Suprapubic skin (tissue), 4 donors: ENCODE measurements around the gene PTPRN2. TPM values are rescaled to one million over a fixed set of nuclear protein-coding genes. Genes with fewer than 3 reads are reported as not detected.

Experiments
- DNase-seq, 2 donors: peaks; one replicate each; pipeline ENCODE4 v3.0.0-alpha.2; 2019; ENCODE audit warnings: low spot score in 2 of 2
- H3K27ac ChIP-seq: fragments of 200-600 bp; sonication (generic); one replicate; pipeline ENCODE4 v1.5.1; 2019
- H3K27me3 ChIP-seq: fragments of 200-600 bp; sonication (generic); one replicate; pipeline ENCODE4 v1.5.1; 2019
- H3K36me3 ChIP-seq: fragments of 200-600 bp; sonication (generic); one replicate; pipeline ENCODE4 v1.5.1; 2019
- H3K4me1 ChIP-seq: fragments of 200-600 bp; sonication (generic); one replicate; pipeline ENCODE4 v1.5.1; 2019
- H3K4me3 ChIP-seq: fragments of 200-600 bp; sonication (generic); one replicate; pipeline ENCODE4 v1.5.1; 2019; ENCODE audit warnings: mild to moderate bottlenecking
- H3K9me3 ChIP-seq: fragments of 200-600 bp; sonication (generic); one replicate; pipeline ENCODE4 v1.5.1; 2019
- CTCF ChIP-seq, 2 donors: fragments of 200-600 bp in 1 of 2; fragments of 450-650 bp in 1 of 2; sonication (generic) in 1 of 2; IDR thresholded peaks; one replicate each; pipeline ENCODE4 v1.5.1; 2016 to 2019; ENCODE audit warnings: antibody characterized with exemption in 2 of 2, mild to moderate bottlenecking in 1 of 2, moderate library complexity in 1 of 2
- EP300 ChIP-seq: sonication (generic); formaldehyde crosslinking; IDR thresholded peaks from one replicate; pipeline ENCODE4 v1.6.1; 2017; ENCODE audit warnings: antibody characterized with exemption
- POLR2A ChIP-seq, 2 donors: fragments of 450-650 bp; IDR thresholded peaks; one replicate each; pipeline ENCODE4 v1.6.1; 2017; ENCODE audit warnings: antibody characterized with exemption in 2 of 2, mild to moderate bottlenecking in 2 of 2, moderate library complexity in 2 of 2
- POLR2AphosphoS5 ChIP-seq, 3 donors: sonication (generic); formaldehyde crosslinking; IDR thresholded peaks; one replicate each; pipeline ENCODE4 v1.6.1; 2017; ENCODE audit warnings: antibody characterized with exemption in 3 of 3
- WGBS: methylation state at CpG from one replicate; pipeline ENCODE4 v1.1.5; 2018; 5-methylcytosine and 5-hydroxymethylcytosine counted together
- total RNA-seq, 4 donors: library from RNA; depleted of rRNA; stranded (reverse); fragments of >200 nt; gene quantifications; one replicate each; pipeline ENCODE4 v1.1.0, GENCODE V29; 2016

Gene PTPRN2
- total RNA-seq, 4 donors from 2014 or later = 0.23 to 1.8 (median 1.3) TPM

- DNase-seq = no peak
- H3K9me3 ChIP-seq = peaks cover 23% of the 10 kb centered on the region
Observed at GRCh38 chr7:158175779-158176178, 411.8 kb downstream of the PTPRN2 start.

DNA sequence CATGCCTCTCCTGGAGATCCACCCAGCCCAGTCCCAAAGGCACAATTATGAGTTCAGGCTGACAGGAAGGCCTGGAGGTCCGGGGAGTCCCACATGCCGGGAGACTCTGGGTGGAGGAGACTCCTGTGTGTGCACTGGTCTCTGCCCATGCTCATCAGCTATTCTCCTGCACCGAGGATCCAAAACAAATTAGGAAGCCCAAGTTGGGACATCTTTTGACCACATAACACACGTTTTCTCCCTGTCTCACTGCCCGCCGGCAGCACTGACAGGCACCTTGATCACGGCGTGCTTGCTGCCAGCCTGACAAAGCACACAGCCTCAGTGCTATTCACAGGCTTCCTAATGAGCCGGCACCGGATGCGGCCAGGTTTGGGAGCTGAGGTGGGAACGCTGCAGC is 412.7 kb downstream of the PTPRN2 start:
- H3K27me3 ChIP-seq = no peaks in the 10 kb centered on the region
- H3K36me3 ChIP-seq = no peaks in the 10 kb centered on the region
- 89% methylated on average over 10 of the region's 12 CpGs for WGBS
- TF ChIP-seq CTCF (IDR thresholded peaks at IDR 0.05) (no peak), EP300 (no peak), POLR2AphosphoS5 (IDR thresholded peaks at IDR 0.05) (no peak), POLR2A (IDR thresholded peaks at IDR 0.05) (no peak)
- no peak overlapping the region for H3K27ac ChIP-seq
- DNase-seq = no peak
- no peaks in the 10 kb centered on the region for H3K4me1 ChIP-seq
- peaks cover 27% of the 10 kb centered on the region for H3K9me3 ChIP-seq
- H3K4me3 ChIP-seq = no peak overlapping the region

More at GRCh38 chr7:158175779-158176178, 411.8 kb downstream of the PTPRN2 start:
- Histone ChIP-seq H3K27me3 (no peaks in the 10 kb centered on the region), H3K27ac (no peak overlapping the region), H3K4me3 (no peak overlapping the region), H3K36me3 (no peaks in the 10 kb centered on the region), H3K4me1 (no peaks in the 10 kb centered on the region)
- 92% methylated on average over 15 of the region's 15 CpGs for WGBS
- TF ChIP-seq CTCF (IDR thresholded peaks at IDR 0.05) (no peak), POLR2AphosphoS5 (IDR thresholded peaks at IDR 0.05) (no peak), EP300 (no peak), POLR2A (IDR thresholded peaks at IDR 0.05) (no peak)

GRCh38 chr7:158167373-158167772 is 420.2 kb downstream of the PTPRN2 start:
- H3K36me3 ChIP-seq = no peaks in the 10 kb centered on the region
- peaks cover 4% of the 10 kb centered on the region for H3K9me3 ChIP-seq
- TF ChIP-seq CTCF (IDR thresholded peaks at IDR 0.05) = no peak
- no peak for TF ChIP-seq EP300
- no peak for TF ChIP-seq POLR2A (IDR thresholded peaks at IDR 0.05)
- no peak for TF ChIP-seq POLR2AphosphoS5 (IDR thresholded peaks at IDR 0.05)
- 74% methylated on average over 4 of the region's 4 CpGs for WGBS
- DNase-seq = no peak
- no peaks in the 10 kb centered on the region for H3K27me3 ChIP-seq
- no peak overlapping the region for H3K4me3 ChIP-seq
- H3K4me1 ChIP-seq = no peaks in the 10 kb centered on the region
- H3K27ac ChIP-seq = no peak overlapping the region

DNA sequence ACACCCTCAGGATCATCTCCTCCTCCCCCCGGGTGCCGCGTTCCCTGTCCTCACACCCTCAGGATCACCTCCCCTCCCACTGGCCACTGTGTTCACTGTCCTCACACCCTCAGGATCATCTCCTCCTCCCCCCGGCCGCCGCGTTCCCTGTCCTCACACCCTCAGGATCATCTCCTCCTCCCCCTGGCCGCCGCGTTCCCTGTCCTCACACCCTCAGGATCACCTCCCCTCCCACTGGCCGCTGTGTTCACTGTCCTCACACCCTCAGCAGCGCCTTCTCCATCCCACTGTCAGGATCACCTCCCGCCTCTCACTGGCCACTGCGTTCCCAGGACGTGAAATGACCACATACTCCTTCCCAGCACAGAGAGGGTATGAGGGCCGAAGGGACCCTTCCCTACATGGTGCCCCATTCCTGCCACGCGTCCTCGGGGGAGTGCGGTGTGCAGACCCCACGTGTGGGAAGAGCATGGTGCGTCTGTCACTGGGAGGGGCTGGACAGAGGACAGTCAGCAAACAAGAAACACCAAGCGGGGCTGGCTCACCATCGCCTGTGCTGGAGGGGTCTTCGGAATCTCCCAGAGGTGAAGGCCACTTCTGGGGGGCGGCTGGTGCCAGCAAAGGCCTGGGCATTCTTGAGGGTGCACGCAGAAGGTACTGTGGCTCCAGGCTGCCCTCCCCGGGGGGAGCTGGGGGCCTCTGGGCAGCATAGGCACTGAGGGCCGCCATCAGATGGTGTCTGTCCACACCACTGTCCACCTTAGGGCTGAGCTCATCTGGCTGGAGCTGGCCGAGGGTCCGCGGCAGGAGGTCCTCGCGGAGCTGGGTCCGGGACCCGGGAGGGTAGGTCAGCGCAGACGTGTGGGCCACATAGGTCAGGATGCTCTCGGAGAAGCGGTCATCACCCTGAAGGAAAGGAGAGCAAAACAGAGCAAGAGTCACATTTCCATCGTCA is 421.0 kb downstream of the PTPRN2 start:
- WGBS = 83% methylated on average over 24 of the region's 41 CpGs
- Histone ChIP-seq H3K27ac (no peak overlapping the region), H3K9me3 (peaks cover 4% of the 10 kb centered on the region), H3K4me3 (no peak overlapping the region), H3K27me3 (no peaks in the 10 kb centered on the region), H3K36me3 (no peaks in the 10 kb centered on the region), H3K4me1 (no peaks in the 10 kb centered on the region)
- TF ChIP-seq POLR2AphosphoS5 (IDR thresholded peaks at IDR 0.05) (no peak), EP300 (no peak), POLR2A (IDR thresholded peaks at IDR 0.05) (no peak), CTCF (IDR thresholded peaks at IDR 0.05) (no peak)
- no peak for DNase-seq

DNA sequence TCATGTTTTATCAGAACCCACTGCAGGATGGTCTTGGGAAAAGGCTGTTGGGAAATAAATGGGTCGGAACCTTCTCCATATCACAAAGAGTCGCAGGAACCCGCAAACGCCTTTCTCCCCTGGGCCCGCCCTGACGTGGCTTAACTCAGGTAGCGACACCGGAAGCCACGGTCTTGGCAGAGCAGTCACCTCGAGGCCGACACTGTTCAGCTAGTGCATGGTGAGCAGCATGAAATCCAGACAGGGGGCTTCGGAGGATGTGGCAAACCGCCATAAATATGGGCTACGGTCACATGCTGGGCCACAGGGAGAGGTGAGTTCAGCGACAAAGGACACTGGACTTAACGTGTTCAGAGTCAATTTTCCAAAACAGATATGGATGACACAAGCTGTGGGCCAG is 421.9 kb downstream of the PTPRN2 start:
- DNase-seq = no peak
- Histone ChIP-seq H3K27me3 (no peaks in the 10 kb centered on the region), H3K36me3 (no peaks in the 10 kb centered on the region), H3K27ac (no peak overlapping the region), H3K9me3 (peaks cover 4% of the 10 kb centered on the region), H3K4me3 (no peak overlapping the region), H3K4me1 (no peaks in the 10 kb centered on the region)
- TF ChIP-seq EP300 = no peak
- TF ChIP-seq POLR2AphosphoS5 (IDR thresholded peaks at IDR 0.05) = no peak
- TF ChIP-seq POLR2A (IDR thresholded peaks at IDR 0.05) = no peak
- TF ChIP-seq CTCF (IDR thresholded peaks at IDR 0.05) = no peak
- 84% methylated on average over 16 of the region's 16 CpGs for WGBS
